ENCODE data around the gene MISP.

MISP gene

DNA sequence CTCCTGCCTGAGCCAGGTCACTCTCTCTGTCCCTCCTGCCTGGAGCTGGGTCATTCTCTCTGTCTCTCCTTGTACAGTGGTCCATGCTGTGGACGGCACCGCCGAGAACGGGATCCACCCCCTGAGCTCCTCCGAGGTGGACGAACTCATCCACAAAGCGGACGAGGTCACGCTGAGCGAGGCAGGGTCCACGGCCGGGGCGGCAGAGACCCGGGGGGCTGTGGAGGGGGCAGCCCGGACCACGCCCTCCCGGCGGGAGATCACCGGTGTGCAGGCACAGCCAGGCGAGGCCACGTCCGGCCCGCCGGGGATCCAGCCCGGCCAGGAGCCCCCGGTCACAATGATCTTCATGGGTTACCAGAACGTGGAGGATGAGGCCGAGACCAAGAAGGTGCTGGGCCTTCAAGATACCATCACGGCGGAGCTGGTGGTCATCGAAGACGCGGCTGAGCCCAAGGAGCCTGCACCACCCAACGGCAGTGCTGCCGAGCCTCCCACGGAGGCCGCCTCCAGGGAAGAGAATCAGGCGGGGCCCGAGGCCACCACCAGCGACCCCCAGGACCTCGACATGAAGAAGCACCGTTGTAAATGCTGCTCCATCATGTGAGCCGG is 4.6 kb upstream of the MISP start:
- DNase-seq (ENCODE audit: low spot score) = no peak

DNA sequence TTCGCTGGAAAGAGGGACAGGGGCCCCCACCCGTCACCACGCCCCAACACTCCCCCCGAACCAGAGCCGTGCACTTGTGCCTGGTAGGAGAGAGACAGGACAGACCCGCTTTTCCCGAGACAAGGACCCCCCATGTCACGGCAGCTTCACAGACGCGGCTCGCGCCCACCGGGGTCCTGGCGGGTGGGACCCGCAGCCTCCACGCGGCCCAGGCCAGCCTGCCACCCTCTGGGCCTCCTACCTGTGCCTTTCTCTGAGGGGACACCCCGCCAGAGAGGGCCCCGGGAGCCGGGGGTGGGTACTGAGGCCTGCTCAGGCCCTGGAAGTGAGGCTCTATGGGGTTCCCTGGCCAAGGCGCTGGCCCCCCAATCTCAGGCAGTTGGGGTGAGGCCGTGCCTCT is 4.0 kb upstream of the MISP start:
- no peak for DNase-seq (ENCODE audit: low spot score)

DNA sequence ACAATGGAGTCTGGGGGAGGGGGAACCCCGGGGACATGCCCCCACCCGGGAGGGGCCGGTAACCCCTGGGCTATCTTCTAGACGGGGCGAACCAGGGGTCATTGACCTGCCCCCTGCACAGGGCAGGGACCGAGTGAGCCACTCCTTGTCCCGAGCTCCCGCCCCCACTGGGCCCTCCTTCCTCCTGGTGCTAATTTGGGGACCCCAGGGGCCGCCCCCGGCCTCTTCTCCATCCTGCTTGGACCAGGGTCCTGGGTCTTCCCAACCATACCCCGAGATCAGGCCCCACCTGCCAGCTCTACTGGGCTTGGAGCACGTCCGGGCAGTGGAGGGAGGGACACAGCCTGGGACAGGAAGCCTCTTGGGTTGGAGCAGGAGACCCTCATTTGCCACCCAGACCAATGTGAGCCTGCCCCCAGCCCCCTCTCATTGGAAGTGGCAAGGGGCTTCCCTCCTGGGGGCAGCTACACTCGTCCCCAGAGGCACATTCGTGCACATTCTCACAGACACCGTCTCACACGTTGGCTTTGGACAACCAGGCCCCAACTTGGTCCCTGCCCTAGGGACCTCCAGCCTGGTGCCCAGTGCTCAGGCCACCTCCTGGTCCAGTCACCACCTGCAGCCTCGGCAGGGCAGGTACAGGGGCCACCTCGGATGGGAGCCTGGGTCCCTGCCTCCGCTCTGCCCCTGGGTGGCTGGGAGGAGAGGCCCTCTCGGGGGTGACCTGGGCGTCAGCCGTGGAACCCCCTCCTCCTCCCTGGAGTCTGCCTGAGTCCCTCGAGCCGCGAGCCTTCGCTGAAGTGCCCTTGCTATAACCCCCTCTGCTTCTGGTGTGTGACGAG is 3.3 kb upstream of the MISP start:
- no peak for DNase-seq (ENCODE audit: low spot score)

DNA sequence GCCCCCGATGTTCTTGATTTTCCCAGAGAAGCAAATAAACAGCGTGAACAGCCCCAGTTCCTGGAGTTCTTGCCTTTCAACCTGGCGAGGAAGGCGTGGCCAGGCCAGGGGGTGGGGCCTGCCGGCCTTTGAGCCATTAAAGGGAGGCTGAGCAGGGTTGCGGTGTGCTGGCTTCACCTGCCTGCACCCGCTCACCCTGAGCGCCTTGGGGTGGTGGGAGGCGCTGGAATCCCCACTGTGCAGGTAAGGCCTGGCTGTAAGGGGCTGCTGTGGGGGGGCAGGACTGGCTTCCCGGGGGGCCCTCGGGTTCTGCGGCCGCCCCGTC is 2.7 kb upstream of the MISP start:
- DNase-seq (ENCODE audit: low spot score) = no peak

DNA sequence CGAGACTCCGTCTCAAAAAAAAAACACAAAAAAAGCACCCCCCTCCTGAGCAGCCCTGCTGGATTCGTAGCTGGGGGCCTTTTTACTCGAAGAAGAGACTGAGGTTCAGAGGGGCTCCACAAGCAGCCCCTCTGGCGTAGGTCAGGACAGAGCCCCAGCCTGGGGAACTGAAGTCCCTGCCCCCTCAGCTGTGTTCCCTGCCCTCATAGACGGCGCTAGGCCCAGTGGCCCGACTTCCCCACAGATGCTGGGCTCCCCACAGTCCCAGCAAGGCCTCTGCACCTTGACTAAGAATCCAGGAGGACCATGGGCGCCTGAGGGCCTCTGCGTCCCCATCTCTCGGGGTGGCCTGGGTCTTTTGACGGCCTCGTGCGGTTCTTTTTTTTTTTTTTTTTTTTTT is 1.1 kb upstream of the MISP start:
- no peak for DNase-seq (ENCODE audit: low spot score)

DNA sequence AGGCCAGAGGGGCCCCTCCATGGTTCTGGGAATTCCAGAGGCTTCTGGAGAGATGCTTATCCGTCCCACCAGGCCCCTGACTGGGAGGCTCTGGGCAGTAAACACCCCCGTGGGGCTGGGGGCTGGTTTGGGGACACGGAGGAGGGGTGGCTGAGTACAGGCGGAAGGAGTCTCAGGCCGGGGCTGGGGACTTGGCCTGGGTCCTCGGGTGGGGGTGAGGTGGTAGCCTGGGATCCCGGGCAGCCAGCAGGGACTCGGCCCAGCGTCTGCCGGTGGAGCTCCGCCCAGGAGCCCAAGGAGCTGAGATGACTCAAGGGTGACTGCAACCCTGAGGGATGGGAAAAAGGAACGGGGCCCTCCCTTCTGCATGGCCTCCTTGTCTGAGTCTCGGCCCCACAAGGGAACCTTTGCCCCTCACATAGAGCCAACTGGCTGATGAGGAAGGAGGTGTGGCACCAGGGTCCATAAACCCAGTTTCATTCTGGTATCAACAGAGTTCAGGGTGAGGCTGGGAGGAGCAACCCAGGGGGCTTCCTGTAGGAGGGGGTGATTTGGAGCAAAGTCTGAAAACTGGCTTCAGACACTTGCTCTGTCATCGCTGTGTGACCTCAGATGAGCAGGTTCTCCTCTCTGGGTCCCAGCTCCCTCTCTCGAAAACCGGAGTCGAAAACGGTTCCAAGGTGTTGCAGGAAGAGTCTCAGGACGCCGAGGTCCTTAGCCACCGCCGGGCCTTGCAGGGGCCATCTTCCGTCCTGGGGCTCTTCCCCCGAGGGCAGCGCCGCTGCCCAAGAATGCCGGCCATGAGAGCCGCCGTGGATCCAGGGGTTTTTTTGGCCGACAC is 809 bp downstream of the MISP start:
- no peak for DNase-seq (ENCODE audit: low spot score)

DNA sequence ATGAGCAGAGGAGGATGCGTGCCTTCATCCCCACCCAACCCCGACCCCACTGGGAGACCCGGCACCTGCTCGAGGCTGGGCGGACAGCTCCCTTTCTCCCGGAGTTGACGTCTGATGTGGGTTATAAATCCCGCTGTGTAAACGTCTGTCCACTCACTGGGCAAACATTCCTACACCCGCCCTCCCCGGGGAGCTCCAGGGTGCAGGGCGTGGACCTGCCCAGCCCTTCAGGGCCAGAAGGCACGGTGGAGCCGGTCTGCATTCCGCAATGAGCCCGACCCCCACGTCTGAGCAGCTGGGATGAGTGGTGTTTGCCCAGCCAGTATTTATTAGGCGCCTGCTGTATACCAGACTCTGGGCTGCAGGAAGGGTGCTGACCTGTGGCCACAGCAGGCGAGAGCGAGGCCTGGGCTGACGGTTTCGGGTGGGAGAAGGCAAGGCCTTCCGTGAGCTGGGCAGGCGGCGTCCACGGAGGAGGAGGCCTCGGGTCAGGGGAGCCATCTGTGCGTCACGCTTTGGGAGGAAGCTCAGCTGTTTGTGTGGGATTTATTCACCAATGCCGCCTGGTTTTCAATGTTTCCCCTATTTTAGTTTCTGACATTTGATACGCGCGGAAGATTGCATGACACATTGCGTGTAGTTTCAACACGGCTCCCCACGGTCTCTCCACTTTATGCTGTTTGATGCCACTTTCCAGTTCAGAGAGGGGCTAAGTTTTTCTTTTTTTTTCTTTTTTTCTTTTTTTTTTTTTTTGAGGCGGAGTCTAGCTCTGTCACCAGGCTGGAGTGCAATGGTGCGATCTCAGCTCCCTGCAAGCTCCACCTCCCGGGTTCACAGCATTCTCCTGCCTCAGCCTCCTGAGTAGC is 2.0 kb downstream of the MISP start:
- no peak for DNase-seq (ENCODE audit: low spot score)

DNA sequence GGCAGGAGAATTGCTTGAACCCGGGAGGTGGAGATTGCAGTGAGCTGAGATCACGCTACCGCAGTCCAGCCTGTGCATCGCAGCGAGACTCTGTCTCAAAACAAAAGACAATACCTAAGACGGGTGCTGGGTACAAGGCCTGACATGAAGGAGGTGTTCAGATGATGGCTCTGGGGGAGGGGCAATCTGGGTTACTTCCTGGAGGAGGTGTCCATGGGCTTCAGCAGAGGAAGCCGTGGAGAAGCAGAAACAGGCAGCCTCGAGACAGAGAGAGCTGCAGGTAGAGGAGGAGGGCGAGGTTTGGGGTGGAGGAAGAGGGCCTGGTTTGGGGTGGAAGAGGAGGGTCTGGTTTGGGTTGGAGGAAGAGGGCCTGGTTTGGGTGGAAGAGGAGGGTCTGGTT is 3.6 kb downstream of the MISP start:
- DNase-seq (ENCODE audit: low spot score) = no peak

DNA sequence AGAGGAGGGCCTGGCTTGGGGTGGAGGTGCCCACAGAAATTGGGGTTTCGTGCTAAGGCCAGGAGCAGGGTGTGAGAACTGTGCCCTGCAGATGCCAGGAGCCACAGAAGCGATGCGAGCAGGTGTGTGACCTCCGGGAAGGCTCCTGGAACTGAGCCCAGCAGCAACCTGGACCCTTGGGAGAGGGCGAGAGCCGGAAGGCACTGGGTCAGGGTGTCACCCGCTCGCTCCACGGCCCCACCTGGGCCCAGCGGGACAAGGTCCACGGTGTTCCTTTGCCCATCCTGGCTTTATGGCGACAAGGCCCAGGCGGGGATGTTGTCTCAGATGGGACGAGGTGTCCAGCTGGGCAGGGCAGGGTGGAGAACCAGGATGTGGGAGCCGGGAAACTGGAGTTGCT is 4.2 kb downstream of the MISP start:
- no peak for DNase-seq (ENCODE audit: low spot score)

DNA sequence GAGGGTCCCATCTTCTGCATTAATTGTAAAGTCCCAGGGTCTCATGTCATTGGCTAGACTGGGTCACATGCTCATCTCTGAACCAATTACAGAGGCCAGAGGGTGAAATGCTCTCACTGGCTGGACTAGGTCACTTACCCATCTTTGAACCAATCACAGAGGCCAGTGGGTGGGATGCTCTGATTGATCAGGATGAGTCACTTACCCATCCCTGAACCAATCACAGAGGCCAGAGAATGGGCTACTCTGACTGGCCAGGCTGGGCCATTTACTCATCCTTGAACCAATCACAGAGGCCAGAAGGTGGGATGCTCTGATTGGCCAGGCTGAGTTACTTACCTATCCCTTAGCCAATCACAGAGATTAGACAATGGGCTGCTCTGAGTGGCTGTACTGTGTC is 5.3 kb downstream of the MISP start:
- no peak for DNase-seq (ENCODE audit: low spot score)

DNA sequence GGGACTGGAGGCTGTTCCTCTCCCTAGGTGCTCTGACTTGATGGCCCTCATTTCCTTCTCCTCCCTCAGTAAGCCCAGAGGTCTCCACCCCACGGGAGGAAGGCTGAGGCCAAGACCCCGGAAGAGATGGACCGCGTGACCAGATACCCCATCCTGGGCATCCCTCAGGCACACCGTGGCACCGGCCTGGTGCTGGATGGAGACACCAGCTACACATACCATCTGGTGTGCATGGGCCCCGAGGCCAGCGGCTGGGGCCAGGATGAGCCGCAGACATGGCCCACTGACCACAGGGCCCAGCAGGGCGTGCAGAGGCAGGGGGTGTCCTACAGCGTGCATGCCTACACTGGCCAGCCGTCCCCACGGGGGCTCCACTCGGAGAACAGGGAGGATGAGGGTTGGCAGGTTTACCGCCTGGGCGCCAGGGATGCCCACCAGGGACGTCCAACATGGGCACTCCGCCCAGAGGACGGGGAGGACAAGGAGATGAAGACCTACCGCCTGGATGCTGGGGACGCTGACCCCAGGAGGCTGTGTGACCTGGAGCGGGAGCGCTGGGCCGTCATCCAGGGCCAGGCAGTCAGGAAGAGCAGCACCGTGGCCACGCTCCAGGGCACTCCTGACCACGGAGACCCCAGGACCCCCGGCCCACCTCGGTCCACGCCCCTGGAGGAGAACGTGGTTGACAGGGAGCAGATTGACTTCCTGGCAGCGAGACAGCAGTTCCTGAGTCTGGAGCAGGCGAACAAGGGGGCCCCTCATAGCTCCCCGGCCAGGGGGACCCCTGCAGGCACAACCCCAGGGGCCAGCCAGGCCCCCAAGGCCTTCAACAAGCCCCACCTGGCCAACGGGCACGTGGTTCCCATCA is 6.1 kb downstream of the MISP start:
- no peak for DNase-seq (ENCODE audit: low spot score)

DNA sequence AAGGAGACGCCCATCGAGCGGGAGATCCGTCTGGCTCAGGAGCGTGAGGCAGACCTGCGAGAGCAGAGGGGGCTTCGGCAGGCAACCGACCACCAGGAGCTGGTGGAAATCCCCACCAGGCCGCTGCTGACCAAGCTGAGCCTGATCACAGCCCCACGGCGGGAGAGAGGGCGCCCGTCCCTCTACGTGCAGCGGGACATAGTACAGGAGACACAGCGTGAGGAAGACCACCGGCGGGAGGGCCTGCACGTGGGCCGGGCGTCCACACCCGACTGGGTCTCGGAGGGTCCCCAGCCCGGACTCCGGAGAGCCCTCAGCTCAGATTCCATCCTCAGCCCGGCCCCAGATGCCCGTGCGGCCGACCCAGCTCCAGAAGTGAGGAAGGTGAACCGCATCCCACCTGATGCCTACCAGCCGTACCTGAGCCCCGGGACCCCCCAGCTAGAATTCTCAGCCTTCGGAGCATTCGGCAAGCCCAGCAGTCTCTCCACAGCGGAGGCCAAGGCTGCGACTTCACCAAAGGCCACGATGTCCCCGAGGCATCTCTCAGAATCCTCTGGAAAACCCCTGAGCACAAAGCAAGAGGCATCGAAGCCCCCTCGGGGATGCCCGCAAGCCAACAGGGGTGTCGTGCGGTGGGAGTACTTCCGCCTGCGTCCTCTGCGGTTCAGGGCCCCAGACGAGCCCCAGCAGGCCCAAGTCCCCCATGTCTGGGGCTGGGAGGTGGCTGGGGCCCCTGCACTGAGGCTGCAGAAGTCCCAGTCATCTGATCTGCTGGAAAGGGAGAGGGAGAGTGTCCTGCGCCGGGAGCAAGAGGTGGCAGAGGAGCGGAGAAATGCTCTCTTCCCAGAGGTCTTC is 7.1 kb downstream of the MISP start:
- no peak for DNase-seq (ENCODE audit: low spot score)

DNA sequence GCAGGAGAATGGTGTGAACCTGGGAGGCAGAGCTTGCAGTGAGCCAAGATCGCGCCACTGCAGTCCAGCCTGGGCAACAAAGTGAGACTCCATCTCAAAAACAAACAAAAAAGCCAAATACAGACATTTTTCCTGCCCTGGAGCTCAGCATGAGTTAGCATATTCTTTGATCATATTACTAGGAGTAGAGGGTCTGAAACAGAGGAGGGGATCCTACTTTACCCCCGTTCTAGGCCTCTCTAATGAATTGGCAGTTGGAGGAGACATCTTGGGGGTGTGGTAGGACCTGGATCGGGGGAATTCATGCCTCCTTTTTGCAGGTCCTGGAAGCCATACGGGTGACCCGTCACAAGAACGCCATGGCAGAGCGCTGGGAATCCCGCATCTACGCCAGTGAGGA is 12.3 kb downstream of the MISP start:
- DNase-seq (ENCODE audit: low spot score) = no peak

DNA sequence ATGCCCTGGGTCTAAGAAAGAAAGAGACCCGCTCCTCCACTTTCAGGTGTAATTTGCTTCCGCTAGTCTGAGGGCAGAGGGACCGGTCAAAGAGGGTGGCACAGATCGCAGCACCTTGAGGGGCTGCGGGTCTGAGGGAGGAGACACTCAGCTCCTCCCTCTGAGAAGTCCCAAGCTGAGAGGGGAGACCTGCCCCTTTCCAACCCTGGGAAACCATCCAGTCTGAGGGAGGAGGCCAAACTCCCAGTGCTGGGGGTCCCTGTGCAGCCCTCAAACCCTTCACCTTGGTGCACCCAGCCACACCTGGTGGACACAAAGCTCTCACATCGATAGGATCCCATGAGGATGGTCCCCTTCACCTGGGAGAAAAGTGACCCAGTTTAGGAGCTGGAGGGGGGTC is 13.0 kb downstream of the MISP start:
- no peak for DNase-seq (ENCODE audit: low spot score)

DNA sequence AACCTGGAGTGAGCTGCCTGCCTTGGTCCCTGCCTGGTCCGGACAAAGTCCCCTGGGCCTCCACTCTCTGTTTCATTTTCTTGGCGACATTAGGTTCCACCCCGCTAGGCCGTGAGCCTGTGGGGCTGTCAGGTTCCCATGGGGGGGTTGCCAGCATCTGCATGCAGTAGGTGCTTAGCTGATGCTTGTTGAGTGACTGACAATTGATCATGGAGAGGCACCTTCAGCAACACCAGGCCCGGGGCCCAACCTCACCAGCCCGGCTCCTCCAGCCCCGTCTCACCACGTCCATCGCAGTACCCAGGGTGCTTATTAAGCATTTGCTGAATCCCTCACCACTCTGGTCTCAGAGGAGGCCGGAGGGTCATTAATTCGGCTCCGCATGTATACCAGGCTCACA is 13.4 kb downstream of the MISP start:
- DNase-seq (ENCODE audit: low spot score) = no peak

DNA sequence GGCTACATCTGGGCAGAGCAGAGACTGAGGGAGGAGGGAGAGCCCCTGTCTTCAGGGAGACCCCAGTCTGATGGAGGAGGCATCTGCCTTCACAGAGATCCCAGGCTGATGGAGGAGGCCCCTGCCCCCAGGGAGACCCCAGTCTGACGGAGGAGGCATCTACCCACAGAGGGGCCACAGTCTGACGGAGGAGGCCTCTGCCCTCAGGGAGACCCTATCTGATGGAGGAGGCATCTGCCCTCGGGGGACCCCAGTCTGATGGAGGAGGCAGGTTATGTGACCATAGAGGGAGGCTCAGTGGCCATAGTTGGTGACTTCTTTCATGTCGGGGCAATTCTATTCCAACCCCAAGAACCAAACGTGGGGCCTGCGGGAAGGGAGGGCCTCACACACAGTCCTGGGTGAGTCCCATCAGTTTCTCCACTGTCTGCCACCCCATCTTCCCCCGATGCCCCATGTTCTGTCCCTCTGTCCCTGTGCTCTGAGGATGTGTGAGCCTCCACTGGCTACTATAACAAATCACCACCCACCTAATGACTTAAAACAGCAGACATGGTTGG is 14.3 kb downstream of the MISP start:
- DNase-seq (ENCODE audit: low spot score) = no peak

DNA sequence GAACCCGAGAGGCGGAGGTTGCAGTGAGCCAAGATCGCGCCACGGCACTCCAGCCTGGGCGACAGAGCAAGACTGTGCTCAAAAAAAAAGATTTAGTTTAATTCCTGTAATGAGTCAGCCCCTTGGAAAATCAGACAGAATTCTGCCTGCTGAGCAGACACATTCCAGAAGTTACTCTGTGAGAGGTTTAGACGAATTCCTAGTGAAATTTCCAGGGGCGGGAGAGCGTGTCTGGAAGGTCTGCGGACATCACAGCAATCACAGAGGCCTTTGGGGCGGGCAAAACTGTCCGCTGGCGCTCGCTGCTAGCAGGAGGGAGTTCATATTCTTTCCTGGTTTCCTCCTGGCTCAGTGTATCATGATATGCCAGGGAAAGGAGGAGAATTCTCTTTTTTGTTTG is 17.5 kb downstream of the MISP start:
- DNase-seq (ENCODE audit: low spot score) = no peak

DNA sequence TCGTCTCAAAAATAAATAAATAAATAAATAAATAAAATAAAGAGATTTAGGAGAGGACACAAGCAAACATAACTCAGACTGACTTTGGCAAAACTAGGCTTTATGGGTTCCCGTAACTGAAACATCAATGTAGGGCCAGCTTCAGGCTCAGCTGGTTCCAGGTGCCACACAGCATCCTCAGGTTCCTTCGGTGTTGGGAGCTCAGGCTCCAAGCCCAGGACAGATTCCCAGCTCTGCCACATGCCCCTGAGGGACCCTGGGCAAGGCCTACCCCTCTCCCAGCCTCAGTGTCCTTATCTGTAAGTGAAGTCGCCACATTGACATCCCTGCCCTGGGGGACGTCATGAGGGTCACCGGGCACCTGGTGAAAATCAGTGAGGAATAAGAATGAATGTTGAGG is 18.7 kb downstream of the MISP start:
- no peak for DNase-seq (ENCODE audit: low spot score)

DNA sequence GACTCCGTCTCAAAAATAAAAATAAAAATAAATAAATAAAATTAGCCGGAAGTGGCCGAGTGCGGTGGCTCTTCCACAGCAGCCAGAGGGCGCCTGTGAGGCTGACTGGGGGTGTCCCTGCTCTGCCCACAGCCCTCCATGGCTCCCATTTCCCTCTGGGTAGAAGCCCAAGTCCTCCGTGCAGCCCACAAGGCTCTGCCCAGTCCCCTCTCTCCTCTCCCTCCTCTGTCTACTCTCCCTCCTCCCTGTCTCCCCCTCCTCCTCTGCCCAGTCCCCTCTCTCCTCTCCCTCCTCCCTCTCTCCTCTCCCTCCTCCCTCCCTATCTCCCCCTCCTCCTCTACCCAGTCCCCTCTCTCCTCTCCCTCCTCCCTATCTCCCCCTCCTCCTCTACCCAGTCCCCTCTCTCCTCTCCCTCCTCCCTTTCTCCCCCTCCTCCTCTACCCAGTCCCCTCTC is 20.4 kb downstream of the MISP start:
- DNase-seq (ENCODE audit: low spot score) = no peak

DNA sequence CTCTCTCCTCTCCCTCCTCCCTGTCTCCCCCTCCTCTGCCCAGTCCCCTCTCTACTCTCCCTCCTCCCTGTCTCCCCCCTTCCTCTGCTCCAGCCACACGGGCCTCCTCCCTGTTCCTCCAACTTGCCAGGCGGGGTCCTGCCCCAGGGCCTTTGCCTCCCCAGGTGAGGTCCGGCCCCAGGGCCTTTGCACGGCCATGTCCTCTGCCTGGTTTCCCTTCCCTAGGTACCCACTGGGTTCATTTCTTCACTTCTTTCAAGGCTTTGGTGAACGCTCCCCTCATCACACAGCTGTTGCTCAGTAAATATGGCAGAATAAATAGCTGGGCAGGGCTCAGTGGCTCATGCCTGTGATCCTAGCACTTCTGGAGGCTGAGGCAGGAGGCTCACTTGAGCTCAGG is 21.2 kb downstream of the MISP start:
- no peak for DNase-seq (ENCODE audit: low spot score)
